HG03432 (cell line): Measurements from ENCODE around the gene ANGEL2.
"Not testable (repeated sequence)": the region's sequence is repeated elsewhere in the genome, so short reads cannot be mapped to it uniquely, and the experiment has no call there.

Source experiments
- ATAC-seq: cut with Tn5 transposase; IDR thresholded peaks from one replicate; pipeline ENCODE4 v1.9.1; 2021; ENCODE audit warnings: mild to moderate bottlenecking, moderate library complexity; ENCODE audit not compliant: unreplicated experiment

The ANGEL2 gene

GRCh38 chr1:213019450-213019849 is 3.8 kb upstream of the ANGEL2 start:
- no peak for ATAC-seq

GRCh38 chr1:213017447-213018273 is 2.0 kb upstream of the ANGEL2 start:
- no peak for ATAC-seq

- ATAC-seq, result no peak
These were observed 1.0 kb downstream of the ANGEL2 start for GRCh38 chr1:213014642-213015041.

- peak; percentile 88 for ATAC-seq
These were observed 7.1 kb downstream of the ANGEL2 start for GRCh38 chr1:213008564-213008963.

- peak; percentile 81 for ATAC-seq
These were observed 12.4 kb downstream of the ANGEL2 start for GRCh38 chr1:213003256-213003655.

DNA sequence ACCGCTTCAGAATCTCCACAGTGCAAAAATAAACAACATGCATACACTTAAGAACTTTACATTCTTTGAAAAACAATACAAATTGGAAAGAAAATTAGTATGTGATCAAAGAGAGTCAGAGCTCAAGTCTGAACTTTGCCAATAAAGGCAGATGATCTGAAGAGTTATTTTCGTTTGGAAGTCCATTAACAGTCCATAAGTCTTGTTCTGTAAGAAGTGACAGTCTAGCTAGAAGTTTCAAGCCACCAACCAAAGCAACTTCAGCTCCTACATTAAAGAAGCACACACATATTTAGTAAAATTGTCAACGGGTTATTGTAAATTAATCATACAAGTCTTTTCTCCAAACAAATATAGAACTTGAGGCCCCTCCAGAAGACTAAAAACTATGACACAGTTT is 20.7 kb downstream of the ANGEL2 start:
- no peak for ATAC-seq

DNA sequence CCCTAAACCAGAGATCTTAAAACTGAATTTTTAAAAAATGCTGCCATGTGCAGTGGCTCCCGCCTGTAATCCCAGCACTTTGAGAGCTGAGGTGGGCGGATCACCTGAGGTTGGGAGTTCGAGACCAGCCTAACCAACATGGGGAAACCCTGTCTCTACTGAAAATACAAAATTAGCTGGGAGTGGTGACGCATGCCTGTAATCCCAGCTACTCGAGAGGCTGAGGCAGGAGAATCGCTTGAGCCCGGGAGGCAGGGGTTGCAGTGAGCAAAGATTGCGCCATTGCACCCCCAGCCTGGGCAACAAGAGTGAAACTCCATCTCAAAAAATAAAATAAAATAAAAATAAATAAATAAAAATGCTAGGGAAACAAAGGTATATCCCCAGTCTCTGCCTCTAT is 21.7 kb downstream of the ANGEL2 start:
- ATAC-seq, result not testable (repeated sequence)

GRCh38 chr1:212990276-212990675 is 25.4 kb downstream of the ANGEL2 start:
- ATAC-seq, result no peak

GRCh38 chr1:212987702-212988322 is 27.9 kb downstream of the ANGEL2 start:
- ATAC-seq, result no peak

DNA sequence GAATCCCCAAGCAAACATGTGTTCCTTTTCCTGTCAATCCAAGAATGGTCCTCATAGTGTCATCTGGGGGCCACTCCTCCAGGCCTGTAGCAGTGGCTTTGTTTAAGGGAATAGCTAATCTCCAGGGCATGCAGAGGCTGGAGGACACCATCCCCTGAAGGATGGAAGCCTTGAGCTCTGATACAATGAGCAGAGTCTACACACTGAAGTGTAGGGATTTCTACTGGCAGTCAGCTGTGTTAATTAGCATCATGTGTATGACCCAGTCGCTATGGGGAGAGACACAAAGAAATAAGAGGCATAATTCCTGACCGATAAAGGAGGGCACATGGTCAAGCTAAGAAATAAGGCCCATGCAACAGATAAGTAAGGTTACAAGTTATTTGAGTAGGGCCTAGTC is 29.1 kb downstream of the ANGEL2 start:
- ATAC-seq, result no peak

GRCh38 chr1:212984522-212985291 is 31.0 kb downstream of the ANGEL2 start:
- no peak for ATAC-seq

- no peak for ATAC-seq
These were observed 32.2 kb downstream of the ANGEL2 start for GRCh38 chr1:212983482-212983881.

GRCh38 chr1:212982430-212983152 is 33.1 kb downstream of the ANGEL2 start:
- ATAC-seq, result no peak

GRCh38 chr1:212981571-212982328 is 33.9 kb downstream of the ANGEL2 start:
- ATAC-seq, result peak; percentile 76

DNA sequence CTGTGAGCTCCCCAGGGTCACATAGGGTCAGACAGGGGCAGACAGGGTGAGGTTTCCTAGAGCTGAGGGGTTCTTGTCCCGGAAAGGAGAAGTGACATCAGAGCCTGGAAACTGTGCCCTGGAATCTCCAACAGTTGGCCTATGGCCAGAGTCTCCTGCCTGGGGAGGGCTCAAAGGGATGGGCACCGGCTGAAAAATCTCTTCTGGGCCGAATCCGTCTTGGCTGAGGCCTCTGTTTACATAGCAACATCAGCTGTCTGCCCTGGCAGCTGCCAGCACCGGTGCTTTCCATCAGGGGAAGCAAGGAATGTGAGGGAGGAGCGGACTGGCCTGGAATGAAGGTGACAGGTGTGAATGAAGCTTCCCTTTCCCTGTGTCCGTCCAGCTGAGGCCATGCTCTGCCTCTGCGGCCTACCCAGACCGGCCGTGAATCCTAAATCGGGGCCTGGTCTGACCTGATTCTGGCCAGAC is 34.6 kb downstream of the ANGEL2 start:
- ATAC-seq, result no peak

DNA sequence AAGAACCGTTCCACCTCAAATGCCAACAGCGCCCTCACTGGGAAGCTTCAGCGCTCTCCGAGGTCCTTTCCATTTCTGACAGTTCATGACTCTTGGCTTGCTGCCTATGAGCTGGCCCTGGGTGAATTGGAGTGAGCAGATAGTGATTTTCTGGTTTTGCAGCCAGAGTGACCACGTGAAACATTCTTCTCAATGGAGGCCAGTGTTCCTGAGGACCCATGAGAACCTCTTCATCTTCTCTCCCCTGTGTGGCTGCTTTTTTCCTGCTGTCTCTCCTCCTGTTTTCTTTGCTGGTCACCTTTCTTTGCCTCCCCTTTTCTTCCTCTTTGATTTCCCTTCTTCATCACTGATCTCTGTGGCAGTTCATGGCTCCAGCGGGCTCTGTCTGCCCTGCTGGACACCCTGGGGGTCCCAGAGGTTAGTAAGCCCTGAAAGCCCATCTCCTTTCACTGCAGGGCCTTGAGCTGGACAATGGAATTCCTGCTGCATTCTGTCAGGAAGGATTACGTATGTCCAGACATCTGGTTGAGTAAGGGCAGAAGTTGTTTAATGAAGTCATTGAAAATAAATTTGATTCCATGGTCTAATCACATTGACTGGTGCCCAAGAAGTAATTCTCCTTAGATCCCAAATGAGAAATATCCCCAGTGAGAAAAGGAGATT is 35.4 kb downstream of the ANGEL2 start:
- ATAC-seq, result no peak

- ATAC-seq, result peak; percentile 76
These were observed 36.1 kb downstream of the ANGEL2 start for GRCh38 chr1:212979340-212980122.

- ATAC-seq, result peak; percentile 33
These were observed 37.7 kb downstream of the ANGEL2 start for GRCh38 chr1:212977781-212978645.
